ENCODE measurements around the gene TUBA1A.
"Not testable (repeated sequence)": the region's sequence is repeated elsewhere in the genome, so short reads cannot be mapped to it uniquely, and the experiment has no call there.

Gene TUBA1A

DNA sequence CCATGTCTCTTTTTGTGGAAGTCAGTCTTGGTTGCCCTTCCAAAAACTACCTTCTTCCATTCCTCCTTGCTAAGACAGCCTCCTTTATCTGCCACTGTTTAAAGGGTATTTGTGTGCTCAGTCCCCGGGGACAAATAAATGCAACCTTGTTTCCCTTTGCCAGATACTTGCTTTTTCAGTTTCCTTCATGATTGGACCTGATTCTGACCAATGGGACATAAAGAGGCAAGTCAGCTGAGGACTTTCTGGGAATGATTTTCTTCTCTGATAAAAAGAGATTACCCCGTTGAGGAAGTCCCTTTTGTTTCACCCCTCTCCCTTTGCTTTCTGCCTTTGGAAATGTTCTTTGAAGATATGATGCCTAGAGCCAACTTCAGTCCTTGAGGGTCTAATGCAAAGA is 50.3 kb downstream of the TUBA1A start:
- Histone ChIP-seq H3K4me1 (ENCODE audit: control insufficient read depth in 1 of 2, insufficient read depth in 2 of 2, low read length in 2 of 2) (no peaks in the 10 kb centered on the region), H3K27ac (ENCODE audit: low read length) (no peak overlapping the region)

DNA sequence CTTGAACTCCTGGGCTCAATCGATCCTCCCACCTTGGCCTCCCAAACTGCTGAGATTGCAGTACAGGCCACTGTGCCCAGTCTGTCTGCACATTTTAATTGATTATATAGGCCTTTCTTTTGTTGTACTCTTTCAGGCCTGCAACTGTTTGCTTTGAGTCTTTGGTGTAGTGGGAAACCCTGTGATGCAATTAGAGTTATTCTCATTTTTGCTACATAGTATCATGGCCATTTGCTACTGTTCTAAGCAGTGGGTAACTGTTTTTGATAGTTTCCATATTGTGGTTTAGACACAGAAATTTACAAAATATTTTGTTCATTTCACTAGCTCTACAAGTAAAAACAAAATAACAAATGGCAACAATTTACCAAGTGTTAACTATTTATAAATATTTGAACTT is 51.4 kb downstream of the TUBA1A start:
- H3K27me3 ChIP-seq (ENCODE audit: low read depth, low read length): no peaks in the 10 kb centered on the region
- H3K27ac ChIP-seq (ENCODE audit: low read length): no peak overlapping the region
- H3K36me3 ChIP-seq (ENCODE audit: control insufficient read depth in 1 of 2, insufficient read depth in 2 of 2, low read length in 2 of 2): no peaks in the 10 kb centered on the region
- no peak overlapping the region for H3K4me3 ChIP-seq (ENCODE audit: low read depth in 1 of 2, low read length in 2 of 2)
- no peaks in the 10 kb centered on the region for H3K9me3 ChIP-seq (ENCODE audit: control insufficient read depth in 1 of 2, low read length in 2 of 2)
- peaks cover 0 to 5% of the 10 kb centered on the region in 2 donors for H3K4me1 ChIP-seq (ENCODE audit: control insufficient read depth in 1 of 2, insufficient read depth in 2 of 2, low read length in 2 of 2)

More for the DNA sequence above, 50.3 kb downstream of the TUBA1A start:
- no peak overlapping the region for H3K4me3 ChIP-seq (ENCODE audit: low read depth in 1 of 2, low read length in 2 of 2)
- H3K9me3 ChIP-seq (ENCODE audit: control insufficient read depth in 1 of 2, low read length in 2 of 2): no peaks in the 10 kb centered on the region
- H3K36me3 ChIP-seq (ENCODE audit: control insufficient read depth in 1 of 2, insufficient read depth in 2 of 2, low read length in 2 of 2): no peaks in the 10 kb centered on the region
- H3K27me3 ChIP-seq (ENCODE audit: low read depth, low read length): no peaks in the 10 kb centered on the region

DNA sequence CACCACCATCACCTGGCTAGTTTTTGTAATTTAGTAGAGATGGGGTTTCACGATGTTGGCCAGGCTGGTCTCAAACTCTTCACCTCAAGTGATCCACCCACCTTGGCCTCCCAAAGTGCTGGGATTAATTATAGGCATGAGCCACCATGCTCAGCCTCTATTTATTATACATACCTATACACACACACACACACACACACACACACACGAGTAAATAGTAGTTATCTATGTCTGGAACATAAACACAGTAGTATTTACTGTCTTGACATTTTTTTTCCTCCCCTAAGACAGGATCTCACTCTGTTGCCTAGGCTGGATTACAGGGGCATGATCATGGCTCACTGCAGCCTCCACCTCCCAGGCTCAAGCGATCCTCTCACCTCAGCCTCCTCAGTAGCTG is 51.9 kb downstream of the TUBA1A start:
- H3K27ac ChIP-seq (ENCODE audit: low read length); H3K4me1 ChIP-seq (ENCODE audit: control insufficient read depth in 1 of 2, insufficient read depth in 2 of 2, low read length in 2 of 2); H3K36me3 ChIP-seq (ENCODE audit: control insufficient read depth in 1 of 2, insufficient read depth in 2 of 2, low read length in 2 of 2); H3K9me3 ChIP-seq (ENCODE audit: control insufficient read depth in 1 of 2, low read length in 2 of 2); H3K4me3 ChIP-seq (ENCODE audit: low read depth in 1 of 2, low read length in 2 of 2); H3K27me3 ChIP-seq (ENCODE audit: low read depth, low read length): not testable (repeated sequence)

Measured in muscle layer of duodenum (tissue), 2 donors.